Measurements from ENCODE around the gene ATG7.
A peak's percentile ranks its signal among the peaks of the same experiment; 100 is the strongest.
"Not testable (repeated sequence)": the region's sequence is repeated elsewhere in the genome, so short reads cannot be mapped to it uniquely, and the experiment has no call there.

ATG7 gene

DNA sequence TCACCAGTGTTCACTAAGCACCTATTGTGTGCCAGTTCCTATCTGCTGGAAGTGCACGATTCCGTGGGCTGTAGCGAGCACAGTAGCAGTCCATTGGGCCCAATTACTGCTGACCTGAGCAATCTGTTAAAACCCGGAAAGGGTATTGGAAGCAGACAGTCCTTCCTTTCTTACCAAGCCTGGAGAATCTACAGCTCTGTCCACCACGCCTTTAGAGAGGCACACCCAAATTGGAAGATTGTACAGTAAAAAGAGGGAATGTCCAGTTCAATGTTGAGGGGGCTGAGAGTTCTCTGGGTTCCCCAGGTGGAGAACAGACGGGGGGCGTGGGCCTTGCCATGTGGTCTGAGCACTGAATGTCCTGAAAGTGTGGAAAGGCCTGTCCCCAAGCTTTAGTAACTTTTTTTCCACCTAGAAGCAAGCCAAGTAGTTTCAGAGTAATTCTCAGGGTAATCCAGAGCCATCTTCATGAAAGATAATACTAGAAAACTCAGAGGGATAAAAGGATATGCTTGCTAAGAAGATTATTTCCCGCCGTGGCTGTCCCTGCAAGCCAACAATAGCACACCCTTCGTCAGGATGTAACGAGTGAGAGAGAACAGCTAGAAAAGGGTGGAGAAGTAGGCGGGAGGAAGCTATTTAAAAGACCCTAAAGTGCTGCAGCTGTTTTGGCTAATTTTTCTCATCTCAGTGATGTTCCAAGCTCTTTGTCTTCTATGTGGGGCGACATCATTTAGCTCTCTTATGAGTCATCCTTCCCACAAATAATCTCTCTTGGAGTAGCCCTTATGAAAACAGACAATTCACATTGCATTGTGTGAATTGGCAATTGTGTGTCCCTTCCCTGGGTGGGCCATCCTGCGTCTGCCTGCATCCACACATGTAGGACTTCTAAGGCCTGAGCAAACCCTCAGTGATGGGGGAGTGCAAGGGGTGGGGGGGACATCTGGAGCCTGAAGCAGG, 181.0 kb downstream of the ATG7 start:
- H3K36me3 Mint-ChIP-seq (ENCODE audit: low read depth): peaks cover 6% of the 10 kb centered on the region
- H3K27ac Mint-ChIP-seq: peak overlapping the region; percentile 73 to 96 (median 92)
- H3K4me3 Mint-ChIP-seq: peak overlapping the region in 1 of 3 experiments; percentile 18
- no peaks in the 10 kb centered on the region for H3K9me3 Mint-ChIP-seq
- peaks cover 77% of the 10 kb centered on the region for H3K4me1 Mint-ChIP-seq
- no peaks in the 10 kb centered on the region for H3K27me3 Mint-ChIP-seq (ENCODE audit: low read depth)
- TF ChIP-seq, protein P1, sequence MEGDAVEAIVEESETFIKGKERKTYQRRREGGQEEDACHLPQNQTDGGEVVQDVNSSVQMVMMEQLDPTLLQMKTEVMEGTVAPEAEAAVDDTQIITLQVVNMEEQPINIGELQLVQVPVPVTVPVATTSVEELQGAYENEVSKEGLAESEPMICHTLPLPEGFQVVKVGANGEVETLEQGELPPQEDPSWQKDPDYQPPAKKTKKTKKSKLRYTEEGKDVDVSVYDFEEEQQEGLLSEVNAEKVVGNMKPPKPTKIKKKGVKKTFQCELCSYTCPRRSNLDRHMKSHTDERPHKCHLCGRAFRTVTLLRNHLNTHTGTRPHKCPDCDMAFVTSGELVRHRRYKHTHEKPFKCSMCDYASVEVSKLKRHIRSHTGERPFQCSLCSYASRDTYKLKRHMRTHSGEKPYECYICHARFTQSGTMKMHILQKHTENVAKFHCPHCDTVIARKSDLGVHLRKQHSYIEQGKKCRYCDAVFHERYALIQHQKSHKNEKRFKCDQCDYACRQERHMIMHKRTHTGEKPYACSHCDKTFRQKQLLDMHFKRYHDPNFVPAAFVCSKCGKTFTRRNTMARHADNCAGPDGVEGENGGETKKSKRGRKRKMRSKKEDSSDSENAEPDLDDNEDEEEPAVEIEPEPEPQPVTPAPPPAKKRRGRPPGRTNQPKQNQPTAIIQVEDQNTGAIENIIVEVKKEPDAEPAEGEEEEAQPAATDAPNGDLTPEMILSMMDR (IDR thresholded peaks at IDR 0.05; ENCODE audit: unreplicated experiment in 3 of 3): no peak

DNA sequence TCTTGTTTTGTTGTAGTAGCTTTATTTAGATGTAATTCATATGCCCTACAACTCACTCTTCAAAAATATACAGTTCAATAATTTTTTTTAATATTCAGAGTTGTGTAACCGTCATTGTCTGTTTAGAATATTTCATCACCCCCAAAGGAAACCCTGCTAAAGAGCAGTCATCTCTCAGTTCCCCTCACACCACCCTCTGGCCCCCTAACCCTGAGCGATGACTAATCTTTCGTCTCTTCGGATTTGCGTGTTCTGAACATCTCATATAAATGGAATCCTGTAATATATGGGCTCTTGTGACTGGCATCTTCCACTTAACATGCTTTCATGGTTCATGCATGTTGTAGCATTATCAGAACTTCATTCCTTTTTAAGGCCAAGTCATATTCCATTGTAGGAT, 183.8 kb downstream of the ATG7 start:
- H3K27me3 Mint-ChIP-seq (ENCODE audit: low read depth): no peaks in the 10 kb centered on the region
- H3K4me1 Mint-ChIP-seq: peaks cover 77% of the 10 kb centered on the region
- peak overlapping the region in 2 of 3 experiments; percentile 9 to 96 for H3K27ac Mint-ChIP-seq
- TF ChIP-seq, protein P1 (IDR thresholded peaks at IDR 0.05; ENCODE audit: unreplicated experiment in 3 of 3): no peak
- H3K9me3 Mint-ChIP-seq: no peaks in the 10 kb centered on the region
- peaks cover 9% of the 10 kb centered on the region for H3K36me3 Mint-ChIP-seq (ENCODE audit: low read depth)
- no peak overlapping the region for H3K4me3 Mint-ChIP-seq

DNA sequence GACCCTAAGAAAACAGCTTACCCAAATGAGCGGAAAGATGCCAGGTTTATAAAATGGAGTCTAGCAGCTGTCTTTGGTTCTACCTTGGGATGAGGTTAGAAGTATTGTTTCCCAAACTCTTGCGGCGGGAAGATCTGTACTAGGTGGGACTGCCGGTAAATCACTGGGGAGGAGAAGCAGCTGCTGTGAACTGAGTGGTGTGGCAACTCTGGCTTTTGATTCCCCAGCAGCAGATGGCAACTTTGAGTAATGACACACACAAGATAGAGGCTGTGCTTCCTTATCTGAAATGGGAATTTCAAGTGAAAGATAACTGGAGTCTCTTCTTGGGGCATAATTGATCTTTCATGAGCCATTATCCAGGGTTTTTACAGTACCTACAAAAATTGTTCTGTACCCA, 184.9 kb downstream of the ATG7 start:
- TF ChIP-seq, protein P1 (IDR thresholded peaks at IDR 0.05; ENCODE audit: unreplicated experiment in 3 of 3): no peak
- peak overlapping the region in 2 of 3 experiments; percentile 62 to 96 for H3K27ac Mint-ChIP-seq
- H3K4me3 Mint-ChIP-seq: no peak overlapping the region
- H3K4me1 Mint-ChIP-seq: peaks cover 80% of the 10 kb centered on the region
- H3K9me3 Mint-ChIP-seq: no peaks in the 10 kb centered on the region
- peaks cover 9% of the 10 kb centered on the region for H3K36me3 Mint-ChIP-seq (ENCODE audit: low read depth)
- H3K27me3 Mint-ChIP-seq (ENCODE audit: low read depth): no peaks in the 10 kb centered on the region

DNA sequence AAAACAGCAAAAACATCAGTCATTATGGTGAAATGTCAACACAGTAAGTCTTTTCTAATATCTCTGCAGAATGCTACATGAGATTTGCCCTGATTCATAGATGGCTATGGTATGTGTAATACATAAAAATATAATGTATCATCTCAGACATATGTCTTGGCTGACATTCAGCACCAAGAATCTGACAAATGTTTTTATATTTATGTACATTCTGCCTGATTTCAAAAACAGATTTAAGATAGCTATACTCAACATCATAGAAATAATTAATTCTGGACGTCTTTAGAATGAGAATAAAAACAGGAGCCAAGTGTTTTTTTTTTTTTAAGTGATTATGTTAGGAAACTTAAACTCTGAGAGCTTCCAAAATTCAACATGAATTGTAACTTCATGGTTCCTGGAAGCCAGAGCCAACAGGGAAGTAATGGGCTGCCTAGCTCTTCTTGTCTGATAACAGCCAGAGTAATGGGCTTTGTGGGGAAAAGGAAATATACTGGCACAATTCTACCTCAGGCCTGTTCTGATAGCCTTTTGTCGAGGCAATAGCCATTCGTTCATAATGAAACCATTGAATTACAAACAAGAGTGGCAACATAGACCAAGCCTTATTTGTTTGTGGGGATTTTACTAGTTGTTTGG, 187.1 kb downstream of the ATG7 start:
- no peak overlapping the region for H3K4me3 Mint-ChIP-seq
- H3K27me3 Mint-ChIP-seq (ENCODE audit: low read depth): no peaks in the 10 kb centered on the region
- peak overlapping the region; percentile 72 to 91 (median 85) for H3K27ac Mint-ChIP-seq
- peaks cover 9% of the 10 kb centered on the region for H3K36me3 Mint-ChIP-seq (ENCODE audit: low read depth)
- no peaks in the 10 kb centered on the region for H3K9me3 Mint-ChIP-seq
- peaks cover 74% of the 10 kb centered on the region for H3K4me1 Mint-ChIP-seq
- TF ChIP-seq, protein P1 (IDR thresholded peaks at IDR 0.05; ENCODE audit: unreplicated experiment in 3 of 3): no peak

DNA sequence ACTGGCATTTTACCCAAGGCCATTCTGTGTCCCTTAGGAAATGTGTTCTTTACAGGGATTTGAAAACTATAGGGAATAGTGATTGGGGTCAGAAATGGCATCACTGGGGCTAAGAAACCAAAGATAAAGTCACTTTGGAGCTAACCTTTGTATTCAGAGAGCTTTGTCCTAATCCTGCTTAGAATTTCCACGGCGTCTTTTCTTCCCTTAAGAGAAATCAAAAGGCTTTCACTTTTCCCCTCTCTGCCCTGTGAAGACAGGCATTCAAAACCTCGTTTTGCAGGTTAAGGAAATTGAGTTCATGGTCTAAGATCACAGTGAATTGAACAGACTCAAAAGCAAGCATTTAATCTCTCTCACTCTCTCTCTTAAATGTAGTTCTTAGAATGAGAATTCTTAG, 189.0 kb downstream of the ATG7 start:
- peaks cover 66% of the 10 kb centered on the region for H3K4me1 Mint-ChIP-seq

DNA sequence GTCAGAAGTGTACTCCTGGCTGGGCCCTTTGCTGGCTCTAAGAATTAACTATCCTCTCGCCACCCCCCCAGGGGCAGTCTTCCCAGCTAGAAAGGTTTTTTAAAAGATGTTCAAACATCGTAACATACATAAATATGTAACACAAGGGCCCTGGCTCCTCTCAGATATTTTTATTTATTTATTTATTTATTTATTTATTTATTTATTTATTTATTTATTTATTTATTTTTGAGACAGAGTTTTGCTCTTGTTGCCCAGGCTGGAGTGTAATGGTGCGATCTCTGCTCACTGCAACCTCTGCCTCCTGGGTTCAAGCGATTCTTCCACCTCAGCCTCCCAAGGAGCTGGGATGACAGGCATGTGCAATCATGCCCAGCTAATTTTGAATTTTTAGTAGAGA, 190.5 kb downstream of the ATG7 start:
- not testable (repeated sequence) for H3K4me3 Mint-ChIP-seq; H3K36me3 Mint-ChIP-seq (ENCODE audit: low read depth); H3K9me3 Mint-ChIP-seq; H3K27me3 Mint-ChIP-seq (ENCODE audit: low read depth)
- Mint-ChIP-seq H3K27ac (peak overlapping the region in 2 of 3 experiments; percentile 71 to 72), H3K4me1 (peaks cover 62% of the 10 kb centered on the region)

More for the DNA sequence above, 189.0 kb downstream of the ATG7 start:
- Mint-ChIP-seq H3K9me3 (no peaks in the 10 kb centered on the region), H3K27me3 (ENCODE audit: low read depth) (no peaks in the 10 kb centered on the region), H3K27ac (peak overlapping the region in 2 of 3 experiments; percentile 66 to 85), H3K36me3 (ENCODE audit: low read depth) (peaks cover 9% of the 10 kb centered on the region), H3K4me3 (no peak overlapping the region)
- TF ChIP-seq, protein P1 (IDR thresholded peaks at IDR 0.05; ENCODE audit: unreplicated experiment in 3 of 3): no peak

Data from nephron (organoid).